Lower lobe of right lung (tissue), 2 donors: ENCODE data around the gene HSP90AB1. TPM values are rescaled to one million over a fixed set of nuclear protein-coding genes. Genes with fewer than 3 reads are reported as not detected.
A peak's percentile ranks its signal among the peaks of the same experiment; 100 is the strongest.

Source experiments
- ATAC-seq, 2 donors: fragments of 200-7000 bp; cut with Tn5 transposase; one replicate each; pipeline ENCODE4 v1.9.1; 2020 to 2022; ENCODE audit warnings: mild to moderate bottlenecking in 2 of 2, moderate library complexity in 2 of 2
- DNase-seq: peaks from one replicate; pipeline ENCODE4 v3.0.0-alpha.2; 2020
- H3K27ac ChIP-seq: fragments of 200-600 bp; one replicate; pipeline ENCODE4 v1.8.0; 2022
- H3K27me3 ChIP-seq: fragments of 200-600 bp; one replicate; pipeline ENCODE4 v1.8.0; 2022; ENCODE audit warnings: low read depth
- H3K36me3 ChIP-seq: fragments of 200-600 bp; one replicate; pipeline ENCODE4 v1.8.0; 2022; ENCODE audit warnings: mild to moderate bottlenecking
- H3K4me1 ChIP-seq: fragments of 200-600 bp; one replicate; pipeline ENCODE4 v1.8.0; 2022
- H3K4me3 ChIP-seq: fragments of 200-600 bp; one replicate; pipeline ENCODE4 v1.8.0; 2022; ENCODE audit warnings: mild to moderate bottlenecking
- H3K9me3 ChIP-seq: fragments of 200-600 bp; one replicate; pipeline ENCODE4 v1.8.0; 2022
- CTCF ChIP-seq: fragments of 200-600 bp; IDR thresholded peaks from one replicate; pipeline ENCODE4 v1.8.0; 2022; ENCODE audit warnings: antibody characterized with exemption, mild to moderate bottlenecking
- intact Hi-C: fragments of 100-400 bp; cut with DNase I; formaldehyde crosslinking; loops from one replicate; pipeline ENCODE4 v1.11.0; 2022
- total RNA-seq: library from RNA; stranded (reverse); fragmentation: NEBNext Ultra II Directional; extraction: Animal tissue kit (Norgen Biotek cat#: 25700); gene quantifications from one replicate; pipeline ENCODE4 v1.2.1, GENCODE V29; 2021
- donor health status: DM: no; HTN: yes; CAD: no; lungs with severe emphysema.

The HSP90AB1 gene
- total RNA-seq, 1 donor from 2014 or later = 680 TPM

GRCh38 chr6:44223319-44224028 lies 23.4 kb upstream of the HSP90AB1 start, which contains the start of gene SLC29A1:
Gene SLC29A1, plus strand, starts transcription at chr6:44223595. Its CDS starts 3,719 bp downstream, at chr6:44227314.
- Histone ChIP-seq H3K9me3 (no peaks in the 10 kb centered on the region), H3K4me3 (peak within 1 kb of the TSS; percentile 80), H3K27me3 (no peaks in the 10 kb centered on the region), H3K27ac (peak within 1 kb of the TSS; percentile 80), H3K36me3 (no peaks in the 10 kb centered on the region), H3K4me1 (peaks cover 69% of the 10 kb centered on the region)
- TF ChIP-seq CTCF = no peak
- peak; percentile 88 for DNase-seq
- ATAC-seq = peak; percentile 66 to 72
- intact Hi-C loops = no loop called here

- Histone ChIP-seq H3K27ac (peak overlapping the region; percentile 31), H3K36me3 (peaks cover under 1% of the 10 kb centered on the region), H3K4me3 (peak overlapping the region; percentile 80), H3K27me3 (no peaks in the 10 kb centered on the region), H3K9me3 (no peaks in the 10 kb centered on the region), H3K4me1 (peaks cover 61% of the 10 kb centered on the region)
- TF ChIP-seq CTCF = no peak
- DNase-seq = no peak
- no peak for ATAC-seq
- intact Hi-C loops = no loop called here
Measured at GRCh38 chr6:44224029-44224964, 22.6 kb upstream of the HSP90AB1 start.

- no peak overlapping the region for H3K27ac ChIP-seq
- DNase-seq (no peak), ATAC-seq (no peak)
- H3K36me3 ChIP-seq = peaks cover 6% of the 10 kb centered on the region
- H3K27me3 ChIP-seq = no peaks in the 10 kb centered on the region
- intact Hi-C loops = no loop called here
- no peak for TF ChIP-seq CTCF
- H3K4me3 ChIP-seq = no peak overlapping the region
- peaks cover 55% of the 10 kb centered on the region for H3K4me1 ChIP-seq
- no peaks in the 10 kb centered on the region for H3K9me3 ChIP-seq
Measured at GRCh38 chr6:44224965-44225305, 22.0 kb upstream of the HSP90AB1 start.

GRCh38 chr6:44225579-44226325 lies 21.1 kb upstream of the HSP90AB1 start:
- Histone ChIP-seq H3K36me3 (peaks cover 15% of the 10 kb centered on the region), H3K27me3 (no peaks in the 10 kb centered on the region), H3K9me3 (no peaks in the 10 kb centered on the region), H3K4me1 (peaks cover 49% of the 10 kb centered on the region), H3K4me3 (no peak overlapping the region), H3K27ac (no peak overlapping the region)
- DNase-seq (no peak), ATAC-seq (no peak)
- intact Hi-C loops = no loop called here
- no peak for TF ChIP-seq CTCF
